Measurements from ENCODE around the gene BSPRY.

BSPRY gene

DNA sequence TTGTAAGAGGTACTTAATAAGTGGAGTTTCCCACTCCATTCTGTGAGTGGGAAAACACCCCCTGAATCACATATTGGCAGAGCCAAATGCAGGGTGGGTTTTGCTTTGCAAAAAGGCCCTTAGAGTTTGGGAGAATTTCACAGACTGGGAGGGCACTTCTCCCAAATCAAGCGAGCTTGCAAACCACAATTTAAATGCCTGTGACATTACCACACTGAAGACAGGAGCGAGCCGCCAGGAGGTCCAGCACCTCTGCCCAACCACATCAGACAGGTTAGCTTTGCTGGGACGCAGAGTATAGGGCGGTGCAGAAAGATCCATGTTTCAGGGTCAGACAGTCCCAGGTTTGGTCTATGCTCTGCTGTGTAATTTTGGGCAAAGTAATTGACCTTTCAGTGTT is 49.5 kb downstream of the BSPRY start:
- DNase-seq (ENCODE audit: low spot score) = no peak
- WGBS, 2 donors (ENCODE audit: extremely low coverage in 2 of 2, insufficient read length in 2 of 2, insufficient replicate concordance in 1 of 2) = no CpG with 5 or more reads among the region's 5 CpGs
- H3K9ac ChIP-seq (ENCODE audit: low read depth, low read length, poor library complexity) = no peak overlapping the region
- no peak overlapping the region for H2AFZ ChIP-seq (ENCODE audit: low read length)
- H3K23ac ChIP-seq (ENCODE audit: low read depth, low read length, poor library complexity) = no peak overlapping the region
- no peak overlapping the region for H2BK5ac ChIP-seq (ENCODE audit: low read length)
- H3K79me1 ChIP-seq (ENCODE audit: low read depth, low read length) = no peaks in the 10 kb centered on the region
- H4K91ac ChIP-seq (ENCODE audit: low read depth, low read length, poor library complexity) = no peak overlapping the region
- H2BK15ac ChIP-seq (ENCODE audit: low read length) = no peak overlapping the region
- H4K8ac ChIP-seq (ENCODE audit: low read depth, low read length) = no peak overlapping the region
- no peak overlapping the region for H2BK120ac ChIP-seq (ENCODE audit: low read depth, low read length)
- H3K27ac ChIP-seq (replicated peaks; ENCODE audit: low read length) = no peak overlapping the region
- no peaks in the 10 kb centered on the region for H3K27me3 ChIP-seq (ENCODE audit: control insufficient read depth in 3 of 3, insufficient read depth in 3 of 3, low read depth in 1 of 3, low read length in 3 of 3)
- H3K4ac ChIP-seq (ENCODE audit: low read length) = no peak overlapping the region
- H3K18ac ChIP-seq (ENCODE audit: low read length) = no peak overlapping the region
- H3K4me2 ChIP-seq (ENCODE audit: insufficient read depth, low read length, poor library complexity, severe bottlenecking) = no peak overlapping the region
- H3K14ac ChIP-seq (ENCODE audit: low read length) = no peak overlapping the region
- no peaks in the 10 kb centered on the region for H3K9me3 ChIP-seq (replicated peaks in 1 of 2; ENCODE audit: control insufficient read depth in 2 of 2, insufficient read depth in 1 of 2, low read depth in 1 of 2, low read length in 2 of 2)
- peaks cover 4 to 6% of the 10 kb centered on the region in 2 donors for H3K4me1 ChIP-seq (ENCODE audit: control insufficient read depth in 2 of 2, insufficient read depth in 1 of 2, low read depth in 1 of 2, low read length in 2 of 2)
- no peak overlapping the region for H2BK12ac ChIP-seq (ENCODE audit: low read length)
- H2AK5ac ChIP-seq (ENCODE audit: low read depth, low read length) = no peak overlapping the region
- H3K4me3 ChIP-seq (ENCODE audit: low read length in 2 of 2) = no peak overlapping the region
- peaks cover 0 to 8% of the 10 kb centered on the region in 2 donors for H3K36me3 ChIP-seq (replicated peaks in 1 of 2; ENCODE audit: control insufficient read depth in 2 of 2, insufficient read depth in 2 of 2, low read length in 2 of 2)

DNA sequence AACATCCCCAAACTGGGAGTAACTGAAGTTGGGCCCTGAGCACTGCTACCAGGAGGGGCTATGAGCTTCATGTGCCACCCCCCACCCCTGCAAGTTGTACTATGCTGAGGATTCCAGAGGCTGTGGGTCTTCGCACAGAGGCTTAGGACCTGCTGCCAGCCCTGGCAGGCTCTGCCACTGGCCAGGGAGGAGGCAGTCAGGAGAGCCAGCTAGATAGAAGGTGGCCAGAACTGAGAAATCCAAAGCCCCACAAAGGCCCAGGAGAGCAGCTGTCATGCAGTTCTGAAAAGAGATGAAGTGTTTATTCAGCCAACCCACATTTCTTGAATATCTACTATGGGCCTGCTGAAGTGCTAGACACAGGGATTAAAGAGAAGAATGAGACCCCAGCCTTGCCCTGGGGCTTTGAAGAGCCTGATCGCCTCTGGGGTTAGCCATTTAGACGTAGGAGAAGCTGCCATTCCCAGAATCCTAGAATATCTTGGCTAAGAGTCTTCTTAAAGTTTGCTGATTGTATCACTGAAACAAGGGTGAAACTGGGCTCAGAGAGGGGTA is 50.4 kb downstream of the BSPRY start:
- peaks cover 0 to 7% of the 10 kb centered on the region in 2 donors for H3K36me3 ChIP-seq (replicated peaks in 1 of 2; ENCODE audit: control insufficient read depth in 2 of 2, insufficient read depth in 2 of 2, low read length in 2 of 2)

DNA sequence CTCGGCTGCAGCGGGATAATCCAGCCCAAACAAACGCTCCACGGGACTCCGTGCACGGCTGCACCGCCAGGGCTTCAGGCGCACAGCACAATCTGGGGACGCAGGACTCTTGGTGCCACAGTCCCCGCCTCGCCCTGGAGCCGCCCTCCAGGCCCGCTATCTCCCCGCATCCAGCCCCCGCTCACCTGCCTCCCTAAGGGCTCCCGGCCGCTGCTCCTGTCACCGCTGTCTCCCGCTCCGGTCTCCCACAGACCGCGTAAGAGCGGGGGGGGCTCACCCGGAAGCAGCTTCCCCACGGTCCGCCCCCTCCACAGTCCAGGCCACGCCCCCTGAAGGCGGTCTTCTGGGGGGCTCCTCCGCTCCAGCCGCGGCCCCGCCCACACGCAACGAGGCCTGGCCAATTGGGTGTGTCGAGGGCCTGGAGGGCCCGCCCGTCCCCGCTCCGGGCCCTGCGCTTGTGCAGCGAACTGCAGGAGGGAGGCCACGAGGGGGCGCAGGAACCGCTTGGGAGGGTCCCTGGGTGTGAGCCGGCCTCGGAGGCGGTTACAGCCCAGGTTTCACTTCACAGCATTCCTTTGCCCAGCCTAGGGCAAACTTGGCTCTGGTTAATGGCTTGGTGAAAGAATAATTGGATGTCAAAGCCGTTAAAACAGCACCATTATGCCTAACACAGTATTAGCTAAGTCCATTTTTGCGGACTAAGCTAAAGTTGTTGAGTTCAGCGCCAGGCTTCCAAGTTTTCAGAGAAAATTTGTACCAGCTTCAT is 51.9 kb downstream of the BSPRY start, which contains the start of gene ALAD:
TSS of gene ALAD (minus strand) at position 258 of the 766 bp plus-strand sequence. CDS start 7,725 bp downstream, outside the sequence.
- Histone ChIP-seq H3K4me2 (ENCODE audit: insufficient read depth, low read length, poor library complexity, severe bottlenecking) (peak within 1 kb of the TSS; percentile 61), H2BK120ac (ENCODE audit: low read depth, low read length) (no peak within 1 kb of the TSS), H4K8ac (ENCODE audit: low read depth, low read length) (no peak within 1 kb of the TSS), H3K14ac (ENCODE audit: low read length) (no peak within 1 kb of the TSS), H3K79me1 (ENCODE audit: low read depth, low read length) (no peaks in the 10 kb centered on the region), H3K9me3 (replicated peaks in 1 of 2; ENCODE audit: control insufficient read depth in 2 of 2, insufficient read depth in 1 of 2, low read depth in 1 of 2, low read length in 2 of 2) (no peaks in the 10 kb centered on the region), H3K18ac (ENCODE audit: low read length) (peak within 1 kb of the TSS; percentile 66), H3K4me1 (ENCODE audit: control insufficient read depth in 2 of 2, insufficient read depth in 1 of 2, low read depth in 1 of 2, low read length in 2 of 2) (peaks cover 4 to 6% of the 10 kb centered on the region in 2 donors), H3K9ac (ENCODE audit: low read depth, low read length, poor library complexity) (peak within 1 kb of the TSS; percentile 97), H3K27me3 (ENCODE audit: control insufficient read depth in 3 of 3, insufficient read depth in 3 of 3, low read depth in 1 of 3, low read length in 3 of 3) (no peaks in the 10 kb centered on the region), H3K36me3 (replicated peaks in 1 of 2; ENCODE audit: control insufficient read depth in 2 of 2, insufficient read depth in 2 of 2, low read length in 2 of 2) (no peaks in the 10 kb centered on the region), H2AK5ac (ENCODE audit: low read depth, low read length) (no peak within 1 kb of the TSS), H2BK5ac (ENCODE audit: low read length) (no peak within 1 kb of the TSS), H3K27ac (replicated peaks; ENCODE audit: low read length) (no peak within 1 kb of the TSS), H2BK15ac (ENCODE audit: low read length) (no peak within 1 kb of the TSS), H3K4me3 (ENCODE audit: low read length in 2 of 2) (peak within 1 kb of the TSS; percentile 92 to 99), H3K4ac (ENCODE audit: low read length) (no peak within 1 kb of the TSS), H2AFZ (ENCODE audit: low read length) (peak within 1 kb of the TSS; percentile 96), H2BK12ac (ENCODE audit: low read length) (no peak within 1 kb of the TSS), H4K91ac (ENCODE audit: low read depth, low read length, poor library complexity) (no peak within 1 kb of the TSS), H3K23ac (ENCODE audit: low read depth, low read length, poor library complexity) (peak within 1 kb of the TSS; percentile 89)
- peak; percentile 99 for DNase-seq (ENCODE audit: low spot score)
- no CpG with 5 or more reads among the region's 50 CpGs for WGBS, 2 donors (ENCODE audit: extremely low coverage in 2 of 2, insufficient read length in 2 of 2, insufficient replicate concordance in 1 of 2)

More for the DNA sequence above, 50.4 kb downstream of the BSPRY start:
- Histone ChIP-seq H3K18ac (ENCODE audit: low read length) (no peak overlapping the region), H2AFZ (ENCODE audit: low read length) (no peak overlapping the region), H3K14ac (ENCODE audit: low read length) (no peak overlapping the region), H2BK5ac (ENCODE audit: low read length) (no peak overlapping the region), H2AK5ac (ENCODE audit: low read depth, low read length) (no peak overlapping the region), H3K9me3 (replicated peaks in 1 of 2; ENCODE audit: control insufficient read depth in 2 of 2, insufficient read depth in 1 of 2, low read depth in 1 of 2, low read length in 2 of 2) (no peaks in the 10 kb centered on the region), H2BK15ac (ENCODE audit: low read length) (no peak overlapping the region), H3K27me3 (ENCODE audit: control insufficient read depth in 3 of 3, insufficient read depth in 3 of 3, low read depth in 1 of 3, low read length in 3 of 3) (no peaks in the 10 kb centered on the region), H3K4me1 (ENCODE audit: control insufficient read depth in 2 of 2, insufficient read depth in 1 of 2, low read depth in 1 of 2, low read length in 2 of 2) (peaks cover 4 to 6% of the 10 kb centered on the region in 2 donors), H3K9ac (ENCODE audit: low read depth, low read length, poor library complexity) (no peak overlapping the region), H4K91ac (ENCODE audit: low read depth, low read length, poor library complexity) (no peak overlapping the region), H3K79me1 (ENCODE audit: low read depth, low read length) (no peaks in the 10 kb centered on the region), H3K4me2 (ENCODE audit: insufficient read depth, low read length, poor library complexity, severe bottlenecking) (no peak overlapping the region), H2BK120ac (ENCODE audit: low read depth, low read length) (no peak overlapping the region), H2BK12ac (ENCODE audit: low read length) (no peak overlapping the region), H4K8ac (ENCODE audit: low read depth, low read length) (no peak overlapping the region), H3K23ac (ENCODE audit: low read depth, low read length, poor library complexity) (no peak overlapping the region), H3K27ac (replicated peaks; ENCODE audit: low read length) (no peak overlapping the region), H3K4me3 (ENCODE audit: low read length in 2 of 2) (peak overlapping the region in 1 of 2 donors; percentile 92), H3K4ac (ENCODE audit: low read length) (peak overlapping the region; percentile 70)
- no peak for DNase-seq (ENCODE audit: low spot score)
- no CpG with 5 or more reads among the region's 3 CpGs for WGBS, 2 donors (ENCODE audit: extremely low coverage in 2 of 2, insufficient read length in 2 of 2, insufficient replicate concordance in 1 of 2)

DNA sequence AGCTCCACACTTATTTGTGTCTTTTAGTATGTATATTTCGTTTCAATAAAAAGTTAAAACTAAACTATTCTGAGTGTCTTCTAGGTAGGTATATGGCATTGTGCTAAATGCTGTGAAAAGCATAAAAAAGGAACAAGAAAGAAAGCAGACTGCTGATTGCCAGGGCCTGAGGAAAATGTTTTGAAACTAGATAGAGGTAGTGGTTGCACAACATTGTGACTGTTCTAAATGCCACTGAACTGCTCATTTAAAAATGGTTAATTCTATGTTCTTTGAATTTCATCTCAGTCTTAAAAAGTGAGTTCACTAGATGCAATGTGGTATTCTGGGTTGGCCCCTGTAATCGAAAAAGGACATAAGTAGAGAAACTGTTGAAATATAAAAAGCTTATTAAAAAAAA is 54.3 kb downstream of the BSPRY start:
- DNase-seq (ENCODE audit: low spot score) = no peak
- WGBS, 2 donors (ENCODE audit: extremely low coverage in 2 of 2, insufficient read length in 2 of 2, insufficient replicate concordance in 1 of 2) = no CpG with 5 or more reads among the region's 2 CpGs
- peaks cover 9 to 19% of the 10 kb centered on the region in 2 donors for H3K36me3 ChIP-seq (replicated peaks in 1 of 2; ENCODE audit: control insufficient read depth in 2 of 2, insufficient read depth in 2 of 2, low read length in 2 of 2)

More for the DNA sequence above, 54.3 kb downstream of the BSPRY start:
- Histone ChIP-seq H3K18ac (ENCODE audit: low read length) (no peak overlapping the region), H2BK5ac (ENCODE audit: low read length) (no peak overlapping the region), H2BK15ac (ENCODE audit: low read length) (no peak overlapping the region), H2AK5ac (ENCODE audit: low read depth, low read length) (no peak overlapping the region), H3K4me1 (ENCODE audit: control insufficient read depth in 2 of 2, insufficient read depth in 1 of 2, low read depth in 1 of 2, low read length in 2 of 2) (peaks cover 4 to 6% of the 10 kb centered on the region in 2 donors), H3K27ac (replicated peaks; ENCODE audit: low read length) (no peak overlapping the region), H3K9ac (ENCODE audit: low read depth, low read length, poor library complexity) (no peak overlapping the region), H2AFZ (ENCODE audit: low read length) (no peak overlapping the region), H3K4me2 (ENCODE audit: insufficient read depth, low read length, poor library complexity, severe bottlenecking) (no peak overlapping the region), H4K8ac (ENCODE audit: low read depth, low read length) (no peak overlapping the region), H3K4ac (ENCODE audit: low read length) (no peak overlapping the region), H3K9me3 (replicated peaks in 1 of 2; ENCODE audit: control insufficient read depth in 2 of 2, insufficient read depth in 1 of 2, low read depth in 1 of 2, low read length in 2 of 2) (no peaks in the 10 kb centered on the region), H3K27me3 (ENCODE audit: control insufficient read depth in 3 of 3, insufficient read depth in 3 of 3, low read depth in 1 of 3, low read length in 3 of 3) (no peaks in the 10 kb centered on the region), H3K14ac (ENCODE audit: low read length) (no peak overlapping the region), H3K23ac (ENCODE audit: low read depth, low read length, poor library complexity) (no peak overlapping the region), H2BK12ac (ENCODE audit: low read length) (no peak overlapping the region), H3K4me3 (ENCODE audit: low read length in 2 of 2) (no peak overlapping the region), H3K79me1 (ENCODE audit: low read depth, low read length) (no peaks in the 10 kb centered on the region), H2BK120ac (ENCODE audit: low read depth, low read length) (no peak overlapping the region), H4K91ac (ENCODE audit: low read depth, low read length, poor library complexity) (no peak overlapping the region)

Measured in neuronal stem cell (in vitro differentiated cells).